ENCODE measurements around the gene A1BG.

A1BG gene

DNA sequence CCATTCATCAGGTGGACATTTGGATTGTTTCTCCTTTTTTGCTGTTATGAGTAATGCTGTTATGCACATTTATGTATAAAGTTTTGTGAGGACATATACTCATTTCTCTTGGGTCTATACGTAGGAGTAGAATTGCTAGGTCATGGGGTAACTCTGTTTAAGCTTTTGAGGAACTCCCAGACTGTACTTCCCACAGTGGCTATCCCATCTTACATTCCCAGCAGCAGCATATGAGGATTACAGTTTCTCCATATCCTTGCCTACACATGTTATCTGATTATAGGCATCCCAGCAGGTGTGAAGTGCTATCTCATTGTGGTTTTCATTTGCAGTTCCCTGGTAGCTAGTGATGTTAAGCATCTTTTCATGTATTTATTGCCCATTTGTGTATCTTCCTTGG is 20.6 kb downstream of the A1BG start:
- Histone ChIP-seq H3K4me3 (ENCODE audit: low read depth, low read length) (no peak overlapping the region), H3K36me3 (ENCODE audit: control insufficient read depth in 2 of 2, insufficient read depth in 1 of 2, low read length in 2 of 2) (peaks cover 0 to 30% of the 10 kb centered on the region in 2 experiments; a peak in 1 of 3 replicates), H3K9me3 (ENCODE audit: control insufficient read depth, insufficient read depth, low read depth, low read length) (no peaks in the 10 kb centered on the region), H3K4me1 (ENCODE audit: control insufficient read depth, insufficient read depth, low read length) (no peaks in the 10 kb centered on the region), H3K27ac (ENCODE audit: extremely low read depth, low read depth, low read length) (no peak overlapping the region)
- ChIA-PET POLR2A (interaction anchor here (3.6 kb wide), 1 partner anchor 30 kb away, joined by 14 read pairs; the partner anchor contains the start of gene ZNF497), CTCF (interaction anchor here (1.0 to 1.5 kb wide), 2 partner anchors 30 to 167 kb away, joined by 3 to 7 read pairs; partner anchors contain the start of gene ZNF497)
- TF ChIP-seq ZNF571 (tag by site-specific recombination; IDR thresholded peaks at IDR 0.05) (no peak), ZSCAN30 (tag by site-specific recombination; IDR thresholded peaks at IDR 0.05) (no peak), ZNF416 (tag by site-specific recombination; IDR thresholded peaks at IDR 0.05) (no peak), ZNF677 (tag by site-specific recombination; IDR thresholded peaks at IDR 0.05) (no peak), ZNF324 (tag by site-specific recombination; IDR thresholded peaks at IDR 0.05) (no peak), ZNF10 (tag by site-specific recombination; IDR thresholded peaks at IDR 0.05) (no peak), GLI2 (tag by site-specific recombination; IDR thresholded peaks at IDR 0.05; ENCODE audit: borderline replicate concordance, low read depth) (no peak), ZNF175 (tag by site-specific recombination; IDR thresholded peaks at IDR 0.05) (no peak), ZNF214 (tag by site-specific recombination; IDR thresholded peaks at IDR 0.05; ENCODE audit: borderline replicate concordance) (no peak)
- TF ChIP-seq, protein P1, sequence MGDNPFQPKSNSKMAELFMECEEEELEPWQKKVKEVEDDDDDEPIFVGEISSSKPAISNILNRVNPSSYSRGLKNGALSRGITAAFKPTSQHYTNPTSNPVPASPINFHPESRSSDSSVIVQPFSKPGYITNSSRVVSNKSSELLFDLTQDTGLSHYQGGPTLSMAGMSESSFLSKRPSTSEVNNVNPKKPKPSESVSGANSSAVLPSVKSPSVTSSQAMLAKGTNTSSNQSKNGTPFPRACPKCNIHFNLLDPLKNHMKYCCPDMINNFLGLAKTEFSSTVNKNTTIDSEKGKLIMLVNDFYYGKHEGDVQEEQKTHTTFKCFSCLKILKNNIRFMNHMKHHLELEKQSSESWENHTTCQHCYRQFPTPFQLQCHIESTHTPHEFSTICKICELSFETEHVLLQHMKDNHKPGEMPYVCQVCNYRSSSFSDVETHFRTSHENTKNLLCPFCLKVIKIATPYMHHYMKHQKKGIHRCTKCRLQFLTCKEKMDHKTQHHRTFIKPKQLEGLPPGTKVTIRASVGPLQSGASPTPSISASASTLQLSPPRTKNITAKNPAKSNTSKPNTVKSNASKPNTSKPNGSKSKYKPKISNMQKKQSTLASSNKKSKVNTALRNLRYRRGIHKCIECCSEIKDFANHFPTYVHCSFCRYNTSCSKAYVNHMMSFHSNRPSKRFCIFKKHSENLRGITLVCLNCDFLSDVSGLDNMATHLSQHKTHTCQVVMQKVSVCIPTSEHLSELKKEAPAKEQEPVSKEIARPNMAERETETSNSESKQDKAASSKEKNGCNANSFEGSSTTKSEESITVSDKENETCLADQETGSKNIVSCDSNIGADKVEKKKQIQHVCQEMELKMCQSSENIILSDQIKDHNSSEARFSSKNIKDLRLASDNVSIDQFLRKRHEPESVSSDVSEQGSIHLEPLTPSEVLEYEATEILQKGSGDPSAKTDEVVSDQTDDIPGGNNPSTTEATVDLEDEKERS (tag by site-specific recombination; IDR thresholded peaks at IDR 0.05): no peak
- TF ChIP-seq, protein P2, sequence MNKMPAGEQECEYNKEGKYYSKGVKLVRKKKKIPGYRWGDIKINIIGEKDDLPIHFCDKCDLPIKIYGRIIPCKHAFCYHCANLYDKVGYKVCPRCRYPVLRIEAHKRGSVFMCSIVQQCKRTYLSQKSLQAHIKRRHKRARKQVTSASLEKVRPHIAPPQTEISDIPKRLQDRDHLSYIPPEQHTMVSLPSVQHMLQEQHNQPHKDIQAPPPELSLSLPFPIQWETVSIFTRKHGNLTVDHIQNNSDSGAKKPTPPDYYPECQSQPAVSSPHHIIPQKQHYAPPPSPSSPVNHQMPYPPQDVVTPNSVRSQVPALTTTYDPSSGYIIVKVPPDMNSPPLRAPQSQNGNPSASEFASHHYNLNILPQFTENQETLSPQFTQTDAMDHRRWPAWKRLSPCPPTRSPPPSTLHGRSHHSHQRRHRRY (tag by site-specific recombination; IDR thresholded peaks at IDR 0.05): no peak
- TF ChIP-seq, protein P3, sequence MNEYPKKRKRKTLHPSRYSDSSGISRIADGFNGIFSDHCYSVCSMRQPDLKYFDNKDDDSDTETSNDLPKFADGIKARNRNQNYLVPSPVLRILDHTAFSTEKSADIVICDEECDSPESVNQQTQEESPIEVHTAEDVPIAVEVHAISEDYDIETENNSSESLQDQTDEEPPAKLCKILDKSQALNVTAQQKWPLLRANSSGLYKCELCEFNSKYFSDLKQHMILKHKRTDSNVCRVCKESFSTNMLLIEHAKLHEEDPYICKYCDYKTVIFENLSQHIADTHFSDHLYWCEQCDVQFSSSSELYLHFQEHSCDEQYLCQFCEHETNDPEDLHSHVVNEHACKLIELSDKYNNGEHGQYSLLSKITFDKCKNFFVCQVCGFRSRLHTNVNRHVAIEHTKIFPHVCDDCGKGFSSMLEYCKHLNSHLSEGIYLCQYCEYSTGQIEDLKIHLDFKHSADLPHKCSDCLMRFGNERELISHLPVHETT (tag by site-specific recombination; IDR thresholded peaks at IDR 0.05): no peak
- TF ChIP-seq, protein P4, sequence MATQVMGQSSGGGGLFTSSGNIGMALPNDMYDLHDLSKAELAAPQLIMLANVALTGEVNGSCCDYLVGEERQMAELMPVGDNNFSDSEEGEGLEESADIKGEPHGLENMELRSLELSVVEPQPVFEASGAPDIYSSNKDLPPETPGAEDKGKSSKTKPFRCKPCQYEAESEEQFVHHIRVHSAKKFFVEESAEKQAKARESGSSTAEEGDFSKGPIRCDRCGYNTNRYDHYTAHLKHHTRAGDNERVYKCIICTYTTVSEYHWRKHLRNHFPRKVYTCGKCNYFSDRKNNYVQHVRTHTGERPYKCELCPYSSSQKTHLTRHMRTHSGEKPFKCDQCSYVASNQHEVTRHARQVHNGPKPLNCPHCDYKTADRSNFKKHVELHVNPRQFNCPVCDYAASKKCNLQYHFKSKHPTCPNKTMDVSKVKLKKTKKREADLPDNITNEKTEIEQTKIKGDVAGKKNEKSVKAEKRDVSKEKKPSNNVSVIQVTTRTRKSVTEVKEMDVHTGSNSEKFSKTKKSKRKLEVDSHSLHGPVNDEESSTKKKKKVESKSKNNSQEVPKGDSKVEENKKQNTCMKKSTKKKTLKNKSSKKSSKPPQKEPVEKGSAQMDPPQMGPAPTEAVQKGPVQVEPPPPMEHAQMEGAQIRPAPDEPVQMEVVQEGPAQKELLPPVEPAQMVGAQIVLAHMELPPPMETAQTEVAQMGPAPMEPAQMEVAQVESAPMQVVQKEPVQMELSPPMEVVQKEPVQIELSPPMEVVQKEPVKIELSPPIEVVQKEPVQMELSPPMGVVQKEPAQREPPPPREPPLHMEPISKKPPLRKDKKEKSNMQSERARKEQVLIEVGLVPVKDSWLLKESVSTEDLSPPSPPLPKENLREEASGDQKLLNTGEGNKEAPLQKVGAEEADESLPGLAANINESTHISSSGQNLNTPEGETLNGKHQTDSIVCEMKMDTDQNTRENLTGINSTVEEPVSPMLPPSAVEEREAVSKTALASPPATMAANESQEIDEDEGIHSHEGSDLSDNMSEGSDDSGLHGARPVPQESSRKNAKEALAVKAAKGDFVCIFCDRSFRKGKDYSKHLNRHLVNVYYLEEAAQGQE (tag by site-specific recombination; IDR thresholded peaks at IDR 0.05): no peak
- TF ChIP-seq, protein P5, sequence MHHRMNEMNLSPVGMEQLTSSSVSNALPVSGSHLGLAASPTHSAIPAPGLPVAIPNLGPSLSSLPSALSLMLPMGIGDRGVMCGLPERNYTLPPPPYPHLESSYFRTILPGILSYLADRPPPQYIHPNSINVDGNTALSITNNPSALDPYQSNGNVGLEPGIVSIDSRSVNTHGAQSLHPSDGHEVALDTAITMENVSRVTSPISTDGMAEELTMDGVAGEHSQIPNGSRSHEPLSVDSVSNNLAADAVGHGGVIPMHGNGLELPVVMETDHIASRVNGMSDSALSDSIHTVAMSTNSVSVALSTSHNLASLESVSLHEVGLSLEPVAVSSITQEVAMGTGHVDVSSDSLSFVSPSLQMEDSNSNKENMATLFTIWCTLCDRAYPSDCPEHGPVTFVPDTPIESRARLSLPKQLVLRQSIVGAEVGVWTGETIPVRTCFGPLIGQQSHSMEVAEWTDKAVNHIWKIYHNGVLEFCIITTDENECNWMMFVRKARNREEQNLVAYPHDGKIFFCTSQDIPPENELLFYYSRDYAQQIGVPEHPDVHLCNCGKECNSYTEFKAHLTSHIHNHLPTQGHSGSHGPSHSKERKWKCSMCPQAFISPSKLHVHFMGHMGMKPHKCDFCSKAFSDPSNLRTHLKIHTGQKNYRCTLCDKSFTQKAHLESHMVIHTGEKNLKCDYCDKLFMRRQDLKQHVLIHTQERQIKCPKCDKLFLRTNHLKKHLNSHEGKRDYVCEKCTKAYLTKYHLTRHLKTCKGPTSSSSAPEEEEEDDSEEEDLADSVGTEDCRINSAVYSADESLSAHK (tag by site-specific recombination; IDR thresholded peaks at IDR 0.05): no peak

Data from HEK293 (cell line).